SK-N-SH treated with all-trans-retinoic acid at 6 μM for 48 hours (cell line): ENCODE data around the gene PHLDB1.

Experiments
- ARNTL ChIP-seq: fragments of 450-650 bp; formaldehyde crosslinking; IDR thresholded peaks from 2 replicates; pipeline ENCODE4 v1.5.0; 2020; ENCODE audit warnings: low read depth, mild to moderate bottlenecking, moderate library complexity, borderline replicate concordance
- BACH2 ChIP-seq: fragments of 250-450 bp; sonication (Bioruptor Pico); IDR thresholded peaks from 2 replicates; pipeline ENCODE4 v1.9.0; 2021; ENCODE audit warnings: mild to moderate bottlenecking, borderline replicate concordance
- ESRRG ChIP-seq: fragments of 250-450 bp; sonication (Bioruptor Pico); IDR thresholded peaks from 2 replicates; pipeline ENCODE4 v1.6.1; 2021; ENCODE audit warnings: mild to moderate bottlenecking
- RARB ChIP-seq: fragments of 250-450 bp; sonication (Bioruptor Pico); IDR thresholded peaks from 2 replicates; pipeline ENCODE4 v1.8.0; 2021; ENCODE audit warnings: mild to moderate bottlenecking, moderate library complexity
- SNAI2 ChIP-seq: fragments of 250-450 bp; sonication (Bioruptor Pico); IDR thresholded peaks from 2 replicates; pipeline ENCODE4 v1.5.0; 2020; ENCODE audit warnings: mild to moderate bottlenecking, moderate library complexity
- TOX ChIP-seq: fragments of 250-450 bp; sonication (Bioruptor Pico); IDR thresholded peaks from 2 replicates; pipeline ENCODE4 v1.8.0; 2021; ENCODE audit warnings: mild to moderate bottlenecking, moderate library complexity, borderline replicate concordance
- ZFP3 ChIP-seq: fragments of 250-450 bp; sonication (Bioruptor Pico); IDR thresholded peaks from 2 replicates; pipeline ENCODE4 v1.5.0; 2020; ENCODE audit warnings: mild to moderate bottlenecking, moderate library complexity
- ZNF565 ChIP-seq: fragments of 450-650 bp; formaldehyde crosslinking; conservative IDR thresholded peaks from 2 replicates; pipeline ENCODE4 v1.5.0; 2020; ENCODE audit warnings: low read depth, mild to moderate bottlenecking, moderate library complexity
- TF ChIP-seq, protein P1 (sequence below): fragments of 250-450 bp; sonication (Bioruptor Pico); IDR thresholded peaks from 2 replicates; pipeline ENCODE4 v1.5.1; 2020; ENCODE audit warnings: low read depth, mild to moderate bottlenecking, moderate library complexity
- TF ChIP-seq, protein P2 (sequence below): fragments of 250-450 bp; sonication (Bioruptor Pico); IDR thresholded peaks from 2 replicates; pipeline ENCODE4 v1.8.0; 2020; ENCODE audit warnings: mild to moderate bottlenecking, moderate library complexity, borderline replicate concordance
- TF ChIP-seq, protein P3 (sequence below): fragments of 250-450 bp; sonication (Bioruptor Pico); IDR thresholded peaks from 2 replicates; pipeline ENCODE4 v1.8.0; 2021; ENCODE audit warnings: low read depth, mild to moderate bottlenecking, moderate library complexity, borderline replicate concordance

DNA sequence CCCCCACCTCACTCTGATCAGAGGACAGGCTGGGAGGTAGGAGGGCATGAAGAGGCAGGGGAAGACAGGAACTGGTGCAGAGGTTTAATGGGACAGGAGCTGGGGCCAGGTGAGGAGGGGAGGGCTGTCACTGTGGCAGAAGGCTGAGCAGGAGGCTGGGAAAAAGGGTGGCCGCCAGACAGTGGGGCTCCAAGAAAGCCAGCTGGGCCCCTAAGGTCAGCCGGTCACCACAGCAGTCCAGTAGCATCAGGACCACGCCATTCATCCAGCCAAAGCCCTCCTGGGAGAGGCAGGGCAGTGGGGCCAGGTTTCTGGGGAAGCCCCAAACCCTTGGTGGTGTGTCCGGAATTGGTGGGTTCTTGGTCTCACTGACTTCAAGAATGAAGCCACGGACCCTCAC is 80.5 kb downstream of the PHLDB1 start:
- TF ChIP-seq, protein P1, sequence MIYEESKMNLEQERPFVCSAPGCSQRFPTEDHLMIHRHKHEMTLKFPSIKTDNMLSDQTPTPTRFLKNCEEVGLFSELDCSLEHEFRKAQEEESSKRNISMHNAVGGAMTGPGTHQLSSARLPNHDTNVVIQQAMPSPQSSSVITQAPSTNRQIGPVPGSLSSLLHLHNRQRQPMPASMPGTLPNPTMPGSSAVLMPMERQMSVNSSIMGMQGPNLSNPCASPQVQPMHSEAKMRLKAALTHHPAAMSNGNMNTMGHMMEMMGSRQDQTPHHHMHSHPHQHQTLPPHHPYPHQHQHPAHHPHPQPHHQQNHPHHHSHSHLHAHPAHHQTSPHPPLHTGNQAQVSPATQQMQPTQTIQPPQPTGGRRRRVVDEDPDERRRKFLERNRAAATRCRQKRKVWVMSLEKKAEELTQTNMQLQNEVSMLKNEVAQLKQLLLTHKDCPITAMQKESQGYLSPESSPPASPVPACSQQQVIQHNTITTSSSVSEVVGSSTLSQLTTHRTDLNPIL (CRISPR knock-in tag): no peak
- TF ChIP-seq BACH2 (CRISPR knock-in tag): no peak
- no peak for TF ChIP-seq ARNTL (CRISPR knock-in tag)
- TF ChIP-seq, protein P2, sequence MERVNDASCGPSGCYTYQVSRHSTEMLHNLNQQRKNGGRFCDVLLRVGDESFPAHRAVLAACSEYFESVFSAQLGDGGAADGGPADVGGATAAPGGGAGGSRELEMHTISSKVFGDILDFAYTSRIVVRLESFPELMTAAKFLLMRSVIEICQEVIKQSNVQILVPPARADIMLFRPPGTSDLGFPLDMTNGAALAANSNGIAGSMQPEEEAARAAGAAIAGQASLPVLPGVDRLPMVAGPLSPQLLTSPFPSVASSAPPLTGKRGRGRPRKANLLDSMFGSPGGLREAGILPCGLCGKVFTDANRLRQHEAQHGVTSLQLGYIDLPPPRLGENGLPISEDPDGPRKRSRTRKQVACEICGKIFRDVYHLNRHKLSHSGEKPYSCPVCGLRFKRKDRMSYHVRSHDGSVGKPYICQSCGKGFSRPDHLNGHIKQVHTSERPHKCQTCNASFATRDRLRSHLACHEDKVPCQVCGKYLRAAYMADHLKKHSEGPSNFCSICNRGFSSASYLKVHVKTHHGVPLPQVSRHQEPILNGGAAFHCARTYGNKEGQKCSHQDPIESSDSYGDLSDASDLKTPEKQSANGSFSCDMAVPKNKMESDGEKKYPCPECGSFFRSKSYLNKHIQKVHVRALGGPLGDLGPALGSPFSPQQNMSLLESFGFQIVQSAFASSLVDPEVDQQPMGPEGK (CRISPR knock-in tag): no peak
- no peak for TF ChIP-seq TOX
- no peak for TF ChIP-seq RARB (CRISPR knock-in tag)
- TF ChIP-seq ZFP3: no peak
- TF ChIP-seq ZNF565 (CRISPR knock-in tag): no peak
- no peak for TF ChIP-seq SNAI2 (CRISPR knock-in tag)
- TF ChIP-seq, protein P3, sequence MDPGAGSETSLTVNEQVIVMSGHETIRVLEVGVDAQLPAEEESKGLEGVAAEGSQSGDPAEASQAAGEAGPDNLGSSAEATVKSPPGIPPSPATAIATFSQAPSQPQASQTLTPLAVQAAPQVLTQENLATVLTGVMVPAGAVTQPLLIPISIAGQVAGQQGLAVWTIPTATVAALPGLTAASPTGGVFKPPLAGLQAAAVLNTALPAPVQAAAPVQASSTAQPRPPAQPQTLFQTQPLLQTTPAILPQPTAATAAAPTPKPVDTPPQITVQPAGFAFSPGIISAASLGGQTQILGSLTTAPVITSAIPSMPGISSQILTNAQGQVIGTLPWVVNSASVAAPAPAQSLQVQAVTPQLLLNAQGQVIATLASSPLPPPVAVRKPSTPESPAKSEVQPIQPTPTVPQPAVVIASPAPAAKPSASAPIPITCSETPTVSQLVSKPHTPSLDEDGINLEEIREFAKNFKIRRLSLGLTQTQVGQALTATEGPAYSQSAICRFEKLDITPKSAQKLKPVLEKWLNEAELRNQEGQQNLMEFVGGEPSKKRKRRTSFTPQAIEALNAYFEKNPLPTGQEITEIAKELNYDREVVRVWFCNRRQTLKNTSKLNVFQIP (CRISPR knock-in tag): no peak
- no peak for TF ChIP-seq ESRRG (CRISPR knock-in tag)
